Neural progenitor cell (in vitro differentiated cells): ENCODE results near the gene FBXW2. TPM values are rescaled to one million over a fixed set of nuclear protein-coding genes. Genes with fewer than 3 reads are reported as not detected.

ENCODE experiments used
- DNase-seq: peaks from one replicate; pipeline ENCODE4 v3.0.0-alpha.2; 2016; ENCODE audit warnings: low spot score
- H2AFZ ChIP-seq: fragments of 200-600 bp; sonication (generic); replicated peaks from 2 replicates; pipeline ENCODE4 v1.6.1; 2016; ENCODE audit warnings: antibody characterized with exemption
- H3F3A ChIP-seq: fragments of 200-600 bp; sonication (generic); 2 replicates; pipeline ENCODE4 v1.6.1; 2016; ENCODE audit warnings: antibody characterized with exemption, low read depth
- H3K27ac ChIP-seq: fragments of 200-600 bp; sonication (generic); 2 replicates; pipeline ENCODE4 v1.5.1; 2016; ENCODE audit warnings: mild to moderate bottlenecking
- H3K27me3 ChIP-seq: fragments of 200-600 bp; sonication (generic); 2 replicates; pipeline ENCODE4 v1.6.1; 2016; ENCODE audit warnings: mild to moderate bottlenecking, moderate library complexity
- H3K36me3 ChIP-seq: fragments of 200-600 bp; sonication (generic); 2 replicates; pipeline ENCODE4 v1.5.1; 2016
- H3K4me1 ChIP-seq: fragments of 200-600 bp; sonication (generic); 2 replicates; pipeline ENCODE4 v1.6.1; 2016; ENCODE audit warnings: mixed run types
- H3K4me2 ChIP-seq: fragments of 200-600 bp; sonication (generic); 2 replicates; pipeline ENCODE4 v1.6.1; 2016
- H3K4me3 ChIP-seq: fragments of 200-600 bp; sonication (generic); 2 replicates; pipeline ENCODE4 v1.5.1; 2016
- H3K79me2 ChIP-seq: fragments of 200-600 bp; sonication (generic); 2 replicates; pipeline ENCODE4 v1.6.1; 2016; ENCODE audit warnings: low read depth
- H3K9ac ChIP-seq: fragments of 200-600 bp; sonication (generic); 2 replicates; pipeline ENCODE4 v1.6.1; 2016
- H3K9me3 ChIP-seq: fragments of 200-600 bp; sonication (generic); 2 replicates; pipeline ENCODE4 v1.5.1; 2016; ENCODE audit warnings: low read depth
- H4K20me1 ChIP-seq: fragments of 200-600 bp; sonication (generic); 2 replicates; pipeline ENCODE4 v1.6.1; 2016; ENCODE audit warnings: low read depth
- H3K27ac Mint-ChIP-seq: 3 replicates; pipeline ENCODE4 v1.8.0; 2021; ENCODE audit warnings: mixed read lengths
- H3K27me3 Mint-ChIP-seq: 2 replicates; pipeline ENCODE4 v1.8.0; 2022; ENCODE audit warnings: low read depth, mild to moderate bottlenecking, inconsistent platforms, moderate library complexity, mixed read lengths; ENCODE audit not compliant: insufficient read depth
- H3K36me3 Mint-ChIP-seq: 3 replicates; pipeline ENCODE4 v1.8.0; 2021; ENCODE audit warnings: mixed read lengths
- H3K4me1 Mint-ChIP-seq: 3 replicates; pipeline ENCODE4 v1.8.0; 2021; ENCODE audit warnings: mixed read lengths
- H3K4me3 Mint-ChIP-seq: 3 replicates; pipeline ENCODE4 v1.8.0; 2021; ENCODE audit warnings: mild to moderate bottlenecking, moderate library complexity, mixed read lengths
- H3K9me3 Mint-ChIP-seq: 3 replicates; pipeline ENCODE4 v1.8.0; 2020; ENCODE audit warnings: mixed read lengths
- CTCF ChIP-seq: fragments of 200-600 bp; sonication (generic); IDR thresholded peaks from 2 replicates; pipeline ENCODE4 v1.5.1; 2017; ENCODE audit warnings: antibody characterized with exemption, mild to moderate bottlenecking
- EZH2 ChIP-seq: fragments of 200-600 bp; sonication (generic); IDR thresholded peaks from 2 replicates; pipeline ENCODE4 v1.6.1; 2017; ENCODE audit warnings: antibody characterized with exemption, mild to moderate bottlenecking, moderate library complexity
- EZH2phosphoT487 ChIP-seq: fragments of 200-600 bp; sonication (generic); IDR thresholded peaks from 2 replicates; pipeline ENCODE4 v1.6.1; 2017; ENCODE audit warnings: antibody characterized with exemption
- total RNA-seq: library from RNA; depleted of rRNA; stranded (reverse); fragments of >200 nt; gene quantifications from 2 replicates; pipeline ENCODE4 v1.2.3, GENCODE V29; 2015; ENCODE audit warnings: low replicate concordance

Gene FBXW2
- total RNA-seq, 1 donor from 2014 or later, result 32.7 TPM

DNA sequence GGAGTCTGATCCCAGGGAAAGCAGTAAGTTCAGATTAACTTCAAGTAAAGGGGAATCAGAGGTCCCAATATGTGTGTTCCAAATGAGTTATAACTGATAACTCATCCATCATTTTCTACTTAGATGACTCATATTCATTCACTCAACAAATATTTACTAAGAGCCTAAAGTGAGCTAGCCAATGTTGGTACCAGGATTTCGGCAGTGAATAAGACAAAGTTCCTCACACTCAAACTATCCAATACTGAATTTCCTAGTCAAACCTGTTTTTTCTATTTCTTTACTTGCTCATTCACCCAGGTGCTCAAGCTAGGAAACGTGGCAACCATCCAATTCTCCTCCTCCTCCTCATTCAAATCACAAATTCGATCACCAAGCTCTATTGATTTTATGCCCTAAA lies 25.8 kb downstream of the FBXW2 start:
- H2AFZ ChIP-seq, result no peak overlapping the region
- no peaks in the 10 kb centered on the region for H3K9me3 Mint-ChIP-seq
- no peaks in the 10 kb centered on the region for H3K79me2 ChIP-seq
- no peaks in the 10 kb centered on the region for H3K4me1 ChIP-seq
- peaks cover 10% of the 10 kb centered on the region for H3K36me3 ChIP-seq
- no peaks in the 10 kb centered on the region for H3F3A ChIP-seq
- no peak overlapping the region for H3K4me3 ChIP-seq
- DNase-seq, result no peak
- peaks cover 10% of the 10 kb centered on the region for H3K36me3 Mint-ChIP-seq
- H3K27me3 Mint-ChIP-seq, result no peaks in the 10 kb centered on the region
- H3K4me1 Mint-ChIP-seq, result no peaks in the 10 kb centered on the region
- peaks cover 10% of the 10 kb centered on the region for H4K20me1 ChIP-seq
- TF ChIP-seq EZH2, result no peak
- TF ChIP-seq EZH2phosphoT487, result no peak
- no peak for TF ChIP-seq CTCF
- H3K4me2 ChIP-seq, result no peak overlapping the region
- no peaks in the 10 kb centered on the region for H3K27me3 ChIP-seq
- H3K4me3 Mint-ChIP-seq, result no peak overlapping the region
- no peak overlapping the region for H3K27ac ChIP-seq
- H3K27ac Mint-ChIP-seq, result no peak overlapping the region
- no peaks in the 10 kb centered on the region for H3K9me3 ChIP-seq
- no peak overlapping the region for H3K9ac ChIP-seq

DNA sequence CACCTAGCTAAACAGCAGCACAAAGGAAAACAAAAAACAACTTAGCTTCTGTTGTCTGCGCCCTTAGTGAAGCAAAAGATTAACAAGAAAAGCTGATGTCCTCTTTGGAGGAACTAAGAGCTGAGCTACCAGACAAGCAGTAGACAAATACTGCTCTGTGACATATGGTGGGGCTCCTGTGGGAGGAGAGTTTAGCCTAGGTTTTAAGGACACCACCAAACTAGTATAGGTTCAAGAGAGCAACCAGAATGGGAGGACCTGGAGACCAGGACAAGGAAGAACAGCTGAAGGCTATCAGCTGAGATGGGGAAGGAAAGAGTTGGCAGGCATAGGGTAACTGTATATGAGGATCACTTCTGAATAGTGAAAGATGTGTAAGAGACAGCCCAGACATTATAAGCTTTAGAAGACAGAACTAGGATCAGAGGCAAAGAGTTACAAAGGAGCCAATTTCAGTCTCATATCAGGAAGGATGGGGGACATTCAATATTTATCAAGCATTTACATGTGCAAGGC lies 27.2 kb downstream of the FBXW2 start:
- peak; percentile 43 for DNase-seq
- H3K4me2 ChIP-seq, result peak overlapping the region; percentile 3
- H4K20me1 ChIP-seq, result peaks cover 10% of the 10 kb centered on the region
- no peaks in the 10 kb centered on the region for H3K27me3 ChIP-seq
- no peaks in the 10 kb centered on the region for H3K9me3 ChIP-seq
- no peaks in the 10 kb centered on the region for H3K4me1 ChIP-seq
- no peak overlapping the region for H2AFZ ChIP-seq
- H3K4me1 Mint-ChIP-seq, result no peaks in the 10 kb centered on the region
- H3K4me3 ChIP-seq, result no peak overlapping the region
- peaks cover 11% of the 10 kb centered on the region for H3K36me3 Mint-ChIP-seq
- no peaks in the 10 kb centered on the region for H3K27me3 Mint-ChIP-seq
- H3K27ac Mint-ChIP-seq, result no peak overlapping the region
- peak overlapping the region; percentile 46 for H3K27ac ChIP-seq
- H3K9me3 Mint-ChIP-seq, result no peaks in the 10 kb centered on the region
- no peak for TF ChIP-seq EZH2phosphoT487
- no peak for TF ChIP-seq CTCF
- TF ChIP-seq EZH2, result no peak
- H3K9ac ChIP-seq, result no peak overlapping the region
- no peaks in the 10 kb centered on the region for H3F3A ChIP-seq
- no peaks in the 10 kb centered on the region for H3K79me2 ChIP-seq
- H3K4me3 Mint-ChIP-seq, result no peak overlapping the region
- peaks cover 6% of the 10 kb centered on the region for H3K36me3 ChIP-seq

- peaks cover 4% of the 10 kb centered on the region for H3K36me3 Mint-ChIP-seq
Observed at GRCh38 chr9:120764476-120764875, 28.7 kb downstream of the FBXW2 start.

More at GRCh38 chr9:120764476-120764875, 28.7 kb downstream of the FBXW2 start:
- no peaks in the 10 kb centered on the region for H3F3A ChIP-seq
- H2AFZ ChIP-seq, result no peak overlapping the region
- no peaks in the 10 kb centered on the region for H3K27me3 ChIP-seq
- H3K9ac ChIP-seq, result no peak overlapping the region
- H4K20me1 ChIP-seq, result peaks cover 10% of the 10 kb centered on the region
- peaks cover 1% of the 10 kb centered on the region for H3K36me3 ChIP-seq
- Mint-ChIP-seq H3K4me1 (no peaks in the 10 kb centered on the region), H3K4me3 (no peak overlapping the region), H3K27me3 (no peaks in the 10 kb centered on the region), H3K9me3 (no peaks in the 10 kb centered on the region), H3K27ac (no peak overlapping the region)
- H3K27ac ChIP-seq, result no peak overlapping the region
- no peaks in the 10 kb centered on the region for H3K9me3 ChIP-seq
- no peaks in the 10 kb centered on the region for H3K79me2 ChIP-seq
- no peak overlapping the region for H3K4me2 ChIP-seq
- DNase-seq, result no peak
- no peak overlapping the region for H3K4me3 ChIP-seq
- TF ChIP-seq EZH2phosphoT487 (no peak), CTCF (no peak), EZH2 (no peak)
- no peaks in the 10 kb centered on the region for H3K4me1 ChIP-seq
